ENCODE data around the gene SCOC. TPM values are rescaled to one million over a fixed set of nuclear protein-coding genes. Genes with fewer than 3 reads are reported as not detected.

The SCOC gene
- total and polyA plus RNA-seq, 2 of the 13 experiments (the other 11 are each of a cell fraction or from before 2014, with no cell fraction given): 43.8 to 65.2 TPM

DNA sequence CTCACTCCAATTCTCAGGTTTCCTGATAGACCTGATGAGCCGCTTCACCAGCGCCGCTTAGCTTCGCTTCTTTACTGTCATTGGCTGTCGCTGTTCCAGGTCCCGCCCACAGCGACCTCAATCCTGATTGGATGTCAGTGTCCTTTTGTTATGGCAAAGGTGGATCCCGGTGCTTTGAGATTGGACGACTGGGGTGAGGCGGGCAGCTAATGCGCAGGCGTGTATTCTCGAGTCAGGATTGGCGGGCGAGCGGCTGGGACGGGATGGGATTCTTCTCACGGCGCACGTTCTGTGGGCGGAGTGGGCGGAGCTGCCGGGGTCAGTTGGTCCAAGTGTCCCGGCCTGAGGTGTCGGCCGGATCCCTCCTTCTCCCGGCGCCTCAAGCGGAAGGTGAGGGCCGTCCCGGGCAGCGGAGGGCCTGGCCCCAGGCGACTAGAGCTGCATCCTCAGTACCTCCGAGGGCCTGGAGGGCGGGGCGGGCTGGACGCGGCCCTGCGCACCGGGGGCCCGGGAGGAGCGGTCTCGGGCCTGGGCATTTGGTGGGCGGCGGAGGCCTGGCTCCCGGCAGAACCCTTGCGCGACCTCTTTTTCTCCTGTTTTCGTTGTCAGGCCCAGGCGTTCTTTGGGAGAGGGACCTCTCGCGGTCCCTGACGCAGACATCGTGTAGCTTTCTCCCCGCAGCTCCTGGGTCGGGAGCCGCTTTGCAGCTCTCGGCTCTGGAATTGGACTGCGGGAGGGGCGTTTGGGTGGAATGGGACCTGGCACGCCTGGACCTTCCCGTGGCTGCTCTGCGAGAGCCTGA lies at the start of gene SCOC (continued):
- TF ChIP-seq ZNF101 (CRISPR knock-in tag; IDR thresholded peaks at IDR 0.05; ENCODE audit: borderline replicate concordance, low read depth): 0 out of 2 replicates have a peak, but pooled peaks have one; percentile 33
- peak; percentile 37; the same call in 1 of the 2 replicates for TF ChIP-seq ZNF790 (CRISPR knock-in tag; IDR thresholded peaks at IDR 0.05; ENCODE audit: borderline replicate concordance)
- 0 out of 2 replicates have a peak, but pooled peaks have one; percentile 76 for TF ChIP-seq ZNF552 (CRISPR knock-in tag; IDR thresholded peaks at IDR 0.05; ENCODE audit: borderline replicate concordance)
- no peak for TF ChIP-seq TCF7L2 (IDR thresholded peaks at IDR 0.05; ENCODE audit: low read depth, low read length)
- TF ChIP-seq ZBTB3 (CRISPR knock-in tag; IDR thresholded peaks at IDR 0.05; ENCODE audit: borderline replicate concordance, low read depth): 0 out of 2 replicates have a peak, but pooled peaks have one; percentile 71
- peak; percentile 81; the same call in 1 of the 2 replicates for TF ChIP-seq SRY (CRISPR knock-in tag; IDR thresholded peaks at IDR 0.05)
- peak; percentile 95 for TF ChIP-seq RBFOX2 (IDR thresholded peaks at IDR 0.05; ENCODE audit: low read depth, low read length)
- peak; percentile 65 for TF ChIP-seq ARNT2 (CRISPR knock-in tag; IDR thresholded peaks at IDR 0.05; ENCODE audit: low read depth)
- TF ChIP-seq MAF1 (CRISPR knock-in tag; IDR thresholded peaks at IDR 0.05; ENCODE audit: borderline replicate concordance): peak; percentile 74; the same call in 1 of the 2 replicates
- TF ChIP-seq, protein P1, sequence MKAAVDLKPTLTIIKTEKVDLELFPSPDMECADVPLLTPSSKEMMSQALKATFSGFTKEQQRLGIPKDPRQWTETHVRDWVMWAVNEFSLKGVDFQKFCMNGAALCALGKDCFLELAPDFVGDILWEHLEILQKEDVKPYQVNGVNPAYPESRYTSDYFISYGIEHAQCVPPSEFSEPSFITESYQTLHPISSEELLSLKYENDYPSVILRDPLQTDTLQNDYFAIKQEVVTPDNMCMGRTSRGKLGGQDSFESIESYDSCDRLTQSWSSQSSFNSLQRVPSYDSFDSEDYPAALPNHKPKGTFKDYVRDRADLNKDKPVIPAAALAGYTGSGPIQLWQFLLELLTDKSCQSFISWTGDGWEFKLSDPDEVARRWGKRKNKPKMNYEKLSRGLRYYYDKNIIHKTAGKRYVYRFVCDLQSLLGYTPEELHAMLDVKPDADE (CRISPR knock-in tag; IDR thresholded peaks at IDR 0.05): peak; percentile 64; the same call in 1 of the 2 replicates
